Neural cell (in vitro differentiated cells): ENCODE measurements around the gene FMN2. TPM values are rescaled to one million over a fixed set of nuclear protein-coding genes. Genes with fewer than 3 reads are reported as not detected.

Experiments used
- H2AFZ ChIP-seq: fragments of 200-600, 300-800 bp; sonication (generic), shearing (Covaris generic); 2 replicates; pipeline ENCODE4 v1.6.0; 2014; ENCODE audit warnings: low read depth, mild to moderate bottlenecking, antibody characterized with exemption, low read length, moderate library complexity
- H3F3A ChIP-seq: fragments of 200-600 bp; shearing (Covaris generic); 2 replicates; pipeline ENCODE4 v1.6.1; 2016; ENCODE audit warnings: mild to moderate bottlenecking, moderate library complexity, mixed read lengths, antibody characterized with exemption, low read length; ENCODE audit not compliant: insufficient read depth, poor library complexity, severe bottlenecking
- H3K27ac ChIP-seq: fragments of 200-600, 300-800 bp; sonication (generic), shearing (Covaris generic); 2 replicates; pipeline ENCODE4 v1.5.1; 2014; ENCODE audit warnings: mild to moderate bottlenecking, low read length, moderate library complexity
- H3K27me3 ChIP-seq: fragments of 300-800, 200-600 bp; sonication (generic), shearing (Covaris generic); 2 replicates; pipeline ENCODE4 v1.6.0; 2014; ENCODE audit warnings: mild to moderate bottlenecking, low read depth, low read length, moderate library complexity; ENCODE audit not compliant: insufficient read depth
- H3K36me3 ChIP-seq: fragments of 300-800, 200-600 bp; sonication (generic), shearing (Covaris generic); 2 replicates; pipeline ENCODE4 v1.5.1; 2014; ENCODE audit warnings: mild to moderate bottlenecking, antibody characterized with exemption, low read length, moderate library complexity; ENCODE audit not compliant: insufficient read depth
- H3K4me2 ChIP-seq: fragments of 300-800, 200-600 bp; sonication (generic), shearing (Covaris generic); 2 replicates; pipeline ENCODE4 v1.6.0; 2014; ENCODE audit warnings: mild to moderate bottlenecking, low read length
- H3K4me3 ChIP-seq: fragments of 300-800, 200-600 bp; sonication (generic), shearing (Covaris generic); 2 replicates; pipeline ENCODE4 v1.5.1; 2014; ENCODE audit warnings: mild to moderate bottlenecking, low read length, moderate library complexity
- H3K79me2 ChIP-seq: fragments of 200-600 bp; shearing (Covaris generic); replicated peaks from 2 replicates; pipeline ENCODE4 v1.6.0; 2014; ENCODE audit warnings: mild to moderate bottlenecking, low read length, moderate library complexity; ENCODE audit not compliant: insufficient read depth
- H3K9ac ChIP-seq: fragments of 300-800, 200-600 bp; sonication (generic), shearing (Covaris generic); 2 replicates; pipeline ENCODE4 v1.6.1; 2016; ENCODE audit warnings: mild to moderate bottlenecking, low read length, mixed read lengths
- H3K9me2 ChIP-seq: fragments of 200-600 bp; shearing (Covaris generic); 2 replicates; pipeline ENCODE4 v1.6.1; 2016; ENCODE audit warnings: mild to moderate bottlenecking, low read length, mixed read lengths; ENCODE audit not compliant: insufficient read depth
- H3K9me3 ChIP-seq: fragments of 200-600, 300-800 bp; sonication (generic), shearing (Covaris generic); 2 replicates; pipeline ENCODE4 v1.6.1; 2016; ENCODE audit warnings: mild to moderate bottlenecking, mixed run types, low read length, moderate library complexity, mixed read lengths
- H4K20me1 ChIP-seq: fragments of 200-600 bp; shearing (Covaris generic); 2 replicates; pipeline ENCODE4 v1.6.1; 2016; ENCODE audit warnings: mild to moderate bottlenecking, mixed run types; ENCODE audit not compliant: insufficient read depth
- EP300 ChIP-seq: fragments of 450-650 bp; conservative IDR thresholded peaks from 2 replicates; pipeline ENCODE4 v1.6.1; 2014; ENCODE audit warnings: antibody characterized with exemption, mild to moderate bottlenecking, moderate library complexity; ENCODE audit not compliant: poor library complexity, severe bottlenecking
- EZH2 ChIP-seq: fragments of 200-600, 300-800 bp; shearing (Covaris generic), sonication (generic); IDR thresholded peaks from 2 replicates; pipeline ENCODE4 v1.6.1; 2014; ENCODE audit warnings: antibody characterized with exemption, low read length, borderline replicate concordance, mild to moderate bottlenecking; ENCODE audit not compliant: insufficient read depth, poor library complexity, severe bottlenecking
- MXI1 ChIP-seq: fragments of 450-650 bp; conservative IDR thresholded peaks from 2 replicates; pipeline ENCODE4 v1.6.1; 2014; ENCODE audit warnings: antibody characterized with exemption, mild to moderate bottlenecking; ENCODE audit not compliant: poor library complexity, severe bottlenecking
- POLR2AphosphoS5 ChIP-seq: IDR thresholded peaks from 2 replicates; pipeline ENCODE4 v1.6.1; 2012
- RAD21 ChIP-seq: fragments of 450-650 bp; conservative IDR thresholded peaks from 2 replicates; pipeline ENCODE4 v1.6.1; 2014; ENCODE audit warnings: antibody characterized with exemption, mild to moderate bottlenecking, moderate library complexity
- REST ChIP-seq: IDR thresholded peaks from 2 replicates; pipeline ENCODE4 v1.6.1; 2012; ENCODE audit warnings: borderline replicate concordance
- SMC3 ChIP-seq: fragments of 450-650 bp; conservative IDR thresholded peaks from 2 replicates; pipeline ENCODE4 v1.6.1; 2014; ENCODE audit warnings: antibody characterized with exemption, mild to moderate bottlenecking, moderate library complexity; ENCODE audit not compliant: poor library complexity
- TAF1 ChIP-seq: IDR thresholded peaks from 2 replicates; pipeline ENCODE4 v1.6.1; 2012; ENCODE audit warnings: low read depth
- polyA plus RNA-seq: library from polyadenylated mRNA; depleted of rRNA; stranded (reverse); fragments of >200 nt; gene quantifications from 2 replicates; pipeline ENCODE4 v1.2.3, GENCODE V29; 2014
- TF ChIP-seq, protein P1 (sequence below): fragments of 450-650 bp; IDR thresholded peaks from 2 replicates; pipeline ENCODE4 v1.5.1; 2014; ENCODE audit warnings: antibody characterized with exemption, mild to moderate bottlenecking, moderate library complexity; ENCODE audit not compliant: poor library complexity, severe bottlenecking

The FMN2 gene
- polyA plus RNA-seq, 1 donor from 2014 or later = 23.9 TPM

- no peaks in the 10 kb centered on the region for H3K9me2 ChIP-seq
- H4K20me1 ChIP-seq = no peaks in the 10 kb centered on the region
- H3K36me3 ChIP-seq = no peaks in the 10 kb centered on the region
- H3K79me2 ChIP-seq = no peaks in the 10 kb centered on the region
- H3K9me3 ChIP-seq = no peaks in the 10 kb centered on the region
- H3K27me3 ChIP-seq = no peaks in the 10 kb centered on the region
- H3K27ac ChIP-seq = no peak overlapping the region
- no peak overlapping the region for H3K4me3 ChIP-seq
- H3K9ac ChIP-seq = no peak overlapping the region
- H3F3A ChIP-seq = no peaks in the 10 kb centered on the region
- H2AFZ ChIP-seq = no peak overlapping the region
- TF ChIP-seq, protein P1, sequence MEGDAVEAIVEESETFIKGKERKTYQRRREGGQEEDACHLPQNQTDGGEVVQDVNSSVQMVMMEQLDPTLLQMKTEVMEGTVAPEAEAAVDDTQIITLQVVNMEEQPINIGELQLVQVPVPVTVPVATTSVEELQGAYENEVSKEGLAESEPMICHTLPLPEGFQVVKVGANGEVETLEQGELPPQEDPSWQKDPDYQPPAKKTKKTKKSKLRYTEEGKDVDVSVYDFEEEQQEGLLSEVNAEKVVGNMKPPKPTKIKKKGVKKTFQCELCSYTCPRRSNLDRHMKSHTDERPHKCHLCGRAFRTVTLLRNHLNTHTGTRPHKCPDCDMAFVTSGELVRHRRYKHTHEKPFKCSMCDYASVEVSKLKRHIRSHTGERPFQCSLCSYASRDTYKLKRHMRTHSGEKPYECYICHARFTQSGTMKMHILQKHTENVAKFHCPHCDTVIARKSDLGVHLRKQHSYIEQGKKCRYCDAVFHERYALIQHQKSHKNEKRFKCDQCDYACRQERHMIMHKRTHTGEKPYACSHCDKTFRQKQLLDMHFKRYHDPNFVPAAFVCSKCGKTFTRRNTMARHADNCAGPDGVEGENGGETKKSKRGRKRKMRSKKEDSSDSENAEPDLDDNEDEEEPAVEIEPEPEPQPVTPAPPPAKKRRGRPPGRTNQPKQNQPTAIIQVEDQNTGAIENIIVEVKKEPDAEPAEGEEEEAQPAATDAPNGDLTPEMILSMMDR = no peak
- no peak for TF ChIP-seq EZH2
- no peak for TF ChIP-seq MXI1
- TF ChIP-seq RAD21 = no peak
- TF ChIP-seq TAF1 = no peak
- no peak for TF ChIP-seq REST
- TF ChIP-seq SMC3 = no peak
- no peak for TF ChIP-seq POLR2AphosphoS5
- TF ChIP-seq EP300 = no peak
- no peak overlapping the region for H3K4me2 ChIP-seq
These were observed 102.0 kb downstream of the FMN2 start for GRCh38 chr1:240193679-240194078.

DNA sequence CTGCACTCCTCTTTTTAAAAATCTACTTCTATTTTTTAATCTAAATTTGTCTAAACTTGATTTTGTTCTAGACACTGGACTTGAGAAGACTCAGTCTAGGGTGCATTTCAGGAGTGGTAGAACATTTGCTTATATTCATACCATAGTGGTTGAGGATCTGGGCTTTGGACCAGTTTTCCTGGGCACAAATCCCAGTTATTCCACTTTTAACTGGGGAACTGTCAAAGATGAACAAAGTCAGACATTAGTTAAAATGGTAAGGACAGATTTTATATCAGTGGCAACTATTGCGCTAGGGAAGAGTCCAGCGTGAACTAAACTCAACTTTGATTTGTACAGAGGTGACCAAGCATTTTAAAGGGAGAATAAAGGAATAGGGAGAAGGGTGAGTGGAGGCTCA is 102.4 kb downstream of the FMN2 start:
- TF ChIP-seq RAD21 (no peak), EP300 (no peak), MXI1 (no peak)
- H3K9ac ChIP-seq = no peak overlapping the region
- H3F3A ChIP-seq = no peaks in the 10 kb centered on the region
- H3K9me3 ChIP-seq = no peaks in the 10 kb centered on the region
- H2AFZ ChIP-seq = no peak overlapping the region
- no peaks in the 10 kb centered on the region for H3K79me2 ChIP-seq
- H3K9me2 ChIP-seq = no peaks in the 10 kb centered on the region
- no peaks in the 10 kb centered on the region for H3K27me3 ChIP-seq
- H3K27ac ChIP-seq = no peak overlapping the region
- H3K4me2 ChIP-seq = no peak overlapping the region
- H3K4me3 ChIP-seq = no peak overlapping the region
- no peaks in the 10 kb centered on the region for H4K20me1 ChIP-seq
- H3K36me3 ChIP-seq = no peaks in the 10 kb centered on the region

DNA sequence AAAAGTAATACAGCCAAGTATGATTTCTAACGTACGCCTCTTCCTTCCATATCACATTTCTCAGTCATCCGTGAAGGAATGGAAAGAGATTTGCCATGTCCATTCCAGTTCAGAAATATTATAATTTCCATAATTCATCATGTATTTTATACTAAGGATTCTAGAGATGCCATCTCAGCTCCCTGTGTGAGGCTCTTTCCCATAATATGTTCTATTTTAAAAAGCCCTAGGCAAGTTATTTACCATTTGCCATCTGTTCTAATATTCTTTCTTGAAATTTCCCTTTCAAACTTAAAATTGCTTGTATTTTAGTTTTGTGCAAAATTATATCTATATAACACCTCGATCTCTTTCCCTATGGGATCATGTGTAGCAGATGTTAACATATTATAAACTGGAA is 106.7 kb downstream of the FMN2 start:
- H3F3A ChIP-seq = no peaks in the 10 kb centered on the region
- no peak overlapping the region for H3K4me2 ChIP-seq
- no peak overlapping the region for H3K9ac ChIP-seq
- H3K27ac ChIP-seq = no peak overlapping the region
- H3K4me3 ChIP-seq = no peak overlapping the region
- H3K9me3 ChIP-seq = peaks cover 4% of the 10 kb centered on the region
- H3K27me3 ChIP-seq = no peaks in the 10 kb centered on the region
- H4K20me1 ChIP-seq = no peaks in the 10 kb centered on the region
- H2AFZ ChIP-seq = no peak overlapping the region
- H3K9me2 ChIP-seq = no peaks in the 10 kb centered on the region
- H3K79me2 ChIP-seq = no peaks in the 10 kb centered on the region
- TF ChIP-seq REST = no peak
- no peak for TF ChIP-seq MXI1
- no peak for TF ChIP-seq POLR2AphosphoS5
- TF ChIP-seq EP300 = no peak
- no peak for TF ChIP-seq RAD21
- TF ChIP-seq TAF1 = no peak
- TF ChIP-seq SMC3 = no peak
- TF ChIP-seq, protein P1 = no peak
- TF ChIP-seq EZH2 = no peak
- no peaks in the 10 kb centered on the region for H3K36me3 ChIP-seq
